HL-60/S4 (cell line): Measurements from ENCODE around the gene PPBP.
"Not testable (repeated sequence)": the region's sequence is repeated elsewhere in the genome, so short reads cannot be mapped to it uniquely, and the experiment has no call there.

Experiments
- in situ Hi-C: fragments of 300-500 bp; cut with MboI; formaldehyde crosslinking; loops from 2 replicates; pipeline ENCODE4 v1.14.3; 2022; ENCODE audit warnings: low sequenced_read_pairs

The PPBP gene

GRCh38 chr4:73950376-73950920 lies 37.5 kb downstream of the PPBP start:
- in situ Hi-C loops, result not testable (repeated sequence)

- in situ Hi-C loops, result no loop called here
Observed at GRCh38 chr4:73948990-73949706, 38.8 kb downstream of the PPBP start.

- in situ Hi-C loops, result no loop called here
Observed at GRCh38 chr4:73948291-73948690, 39.7 kb downstream of the PPBP start.

GRCh38 chr4:73947239-73947985 lies 40.6 kb downstream of the PPBP start:
- in situ Hi-C loops, result no loop called here

GRCh38 chr4:73945674-73946449 lies 42.1 kb downstream of the PPBP start:
- in situ Hi-C loops, result no loop called here

- in situ Hi-C loops, result no loop called here
Observed at GRCh38 chr4:73945140-73945539, 42.9 kb downstream of the PPBP start.

GRCh38 chr4:73944061-73944875 lies 43.7 kb downstream of the PPBP start:
- in situ Hi-C loops, result no loop called here

- in situ Hi-C loops, result no loop called here
Observed at GRCh38 chr4:73943555-73943954, 44.4 kb downstream of the PPBP start.

GRCh38 chr4:73936969-73937368 lies 51.0 kb downstream of the PPBP start:
- in situ Hi-C loops, result no loop called here
